HepG2 (cell line): ENCODE results near the gene HCN4.

Experiments
- AHR ChIP-seq: IDR thresholded peaks from 2 replicates; pipeline ENCODE4 v1.6.1; 2018; ENCODE audit warnings: missing genetic modification reagents, missing compliant biosample characterization
- CTCF ChIP-seq: sonication (generic); formaldehyde crosslinking; IDR thresholded peaks from 2 replicates; pipeline ENCODE4 v1.5.0; 2020; ENCODE audit warnings: mild to moderate bottlenecking, missing genetic modification reagents, moderate library complexity
- EP300 ChIP-seq, 3 experiments: sonication (generic) in 1 of 3; formaldehyde crosslinking in 1 of 3; IDR thresholded peaks; 2 replicates each; pipeline versions ENCODE4 v1.5.1 to v1.6.1; 2011 to 2020; ENCODE audit warnings: low read depth in 2 of 3, low read length in 2 of 3, borderline replicate concordance in 1 of 3, improper control_type of control experiment in 1 of 3, mild to moderate bottlenecking in 1 of 3, missing genetic modification reagents in 1 of 3, moderate library complexity in 1 of 3
- NR2F2 ChIP-seq: IDR thresholded peaks from 2 replicates; pipeline ENCODE4 v1.6.1; 2012; ENCODE audit warnings: low read depth, inconsistent platforms, borderline replicate concordance
- ZNF598 ChIP-seq: sonication (generic); formaldehyde crosslinking; IDR thresholded peaks from 2 replicates; pipeline ENCODE4 v1.5.1; 2020; ENCODE audit warnings: mild to moderate bottlenecking, missing genetic modification reagents, borderline replicate concordance
- ZNF670 ChIP-seq: sonication (generic); formaldehyde crosslinking; IDR thresholded peaks from 2 replicates; pipeline ENCODE4 v1.8.0; 2022; ENCODE audit warnings: mild to moderate bottlenecking, missing genetic modification reagents, borderline replicate concordance

- TF ChIP-seq ZNF598 (CRISPR knock-in tag) (no peak), ZNF670 (CRISPR knock-in tag) (no peak), EP300 (IDR thresholded peaks at IDR 0.05; ENCODE audit: low read depth in 2 of 2, low read length in 2 of 2) (no peak), EP300 (CRISPR knock-in tag; IDR thresholded peaks at IDR 0.05; ENCODE audit: borderline replicate concordance) (no peak), AHR (CRISPR knock-in tag) (no peak), CTCF (CRISPR knock-in tag) (no peak), NR2F2 (no peak)
Measured at GRCh38 chr15:73330206-73331051, 38.3 kb downstream of the HCN4 start.
